Stomach smooth muscle (tissue), 2 donors: ENCODE data around the gene R3HDM2.
"Not testable (repeated sequence)": the region's sequence is repeated elsewhere in the genome, so short reads cannot be mapped to it uniquely, and the experiment has no call there.

Experiments used
- H3K27ac ChIP-seq: one replicate; pipeline ENCODE4 v1.7.0; 2013; ENCODE audit warnings: mild to moderate bottlenecking, low read length, inconsistent platforms
- H3K27me3 ChIP-seq, 2 donors: one replicate each; pipeline ENCODE4 v1.7.0; 2013; ENCODE audit warnings: low read length in 2 of 2; ENCODE audit not compliant: insufficient read depth in 2 of 2, control insufficient read depth in 1 of 2
- H3K36me3 ChIP-seq, 2 donors: one replicate each; pipeline ENCODE4 v1.7.0; 2013; ENCODE audit warnings: low read length in 2 of 2; ENCODE audit not compliant: control insufficient read depth in 2 of 2, insufficient read depth in 2 of 2
- H3K4me1 ChIP-seq: one replicate; pipeline ENCODE4 v1.7.0; 2013; ENCODE audit warnings: low read length; ENCODE audit not compliant: control insufficient read depth, insufficient read depth
- H3K4me3 ChIP-seq, 2 donors: one replicate each; pipeline ENCODE4 v1.7.0; 2013; ENCODE audit warnings: low read length in 2 of 2
- H3K9ac ChIP-seq, 2 donors: one replicate each; pipeline ENCODE4 v1.7.0; 2013; ENCODE audit warnings: low read length in 2 of 2, mild to moderate bottlenecking in 1 of 2
- H3K9me3 ChIP-seq, 2 donors: one replicate each; pipeline ENCODE4 v1.7.0; 2013; ENCODE audit warnings: low read length in 2 of 2; ENCODE audit not compliant: control insufficient read depth in 2 of 2
- donor health status: healthy.
- donor health status: Pancreatic carcinoma.

The R3HDM2 gene

GRCh38 chr12:57347284-57347683 lies 83.6 kb downstream of the R3HDM2 start:
- H3K4me1 ChIP-seq = peaks cover 3% of the 10 kb centered on the region
- no peak overlapping the region for H3K9ac ChIP-seq
- no peak overlapping the region for H3K4me3 ChIP-seq
- H3K9me3 ChIP-seq = no peaks in the 10 kb centered on the region
- H3K27ac ChIP-seq = no peak overlapping the region
- no peaks in the 10 kb centered on the region for H3K27me3 ChIP-seq
- no peaks in the 10 kb centered on the region for H3K36me3 ChIP-seq

- H3K27ac ChIP-seq = no peak overlapping the region
- peaks cover 13% of the 10 kb centered on the region for H3K4me1 ChIP-seq
Observed at GRCh38 chr12:57343703-57344378, 87.0 kb downstream of the R3HDM2 start.

GRCh38 chr12:57342207-57342691 lies 88.6 kb downstream of the R3HDM2 start:
- no peaks in the 10 kb centered on the region for H3K27me3 ChIP-seq
- no peak overlapping the region for H3K4me3 ChIP-seq
- no peaks in the 10 kb centered on the region for H3K36me3 ChIP-seq
- peaks cover 13% of the 10 kb centered on the region for H3K4me1 ChIP-seq
- no peak overlapping the region for H3K27ac ChIP-seq
- no peaks in the 10 kb centered on the region for H3K9me3 ChIP-seq
- no peak overlapping the region for H3K9ac ChIP-seq

More at GRCh38 chr12:57343703-57344378, 87.0 kb downstream of the R3HDM2 start:
- Histone ChIP-seq H3K4me3 (no peak overlapping the region), H3K36me3 (no peaks in the 10 kb centered on the region), H3K9ac (no peak overlapping the region), H3K27me3 (no peaks in the 10 kb centered on the region), H3K9me3 (no peaks in the 10 kb centered on the region)

- Histone ChIP-seq H3K4me1 (peaks cover 13% of the 10 kb centered on the region), H3K9me3 (no peaks in the 10 kb centered on the region), H3K36me3 (no peaks in the 10 kb centered on the region), H3K4me3 (no peak overlapping the region), H3K27ac (no peak overlapping the region), H3K27me3 (no peaks in the 10 kb centered on the region), H3K9ac (no peak overlapping the region)
Observed at GRCh38 chr12:57341275-57341990, 89.4 kb downstream of the R3HDM2 start.

GRCh38 chr12:57340104-57340503 lies 90.7 kb downstream of the R3HDM2 start:
- Histone ChIP-seq H3K4me1 (peaks cover 13% of the 10 kb centered on the region), H3K9me3 (no peaks in the 10 kb centered on the region), H3K4me3 (no peak overlapping the region), H3K9ac (no peak overlapping the region), H3K27ac (no peak overlapping the region), H3K27me3 (no peaks in the 10 kb centered on the region), H3K36me3 (no peaks in the 10 kb centered on the region)

GRCh38 chr12:57336299-57336698 lies 94.5 kb downstream of the R3HDM2 start:
- not testable (repeated sequence) for H3K27me3 ChIP-seq, H3K9ac ChIP-seq, H3K36me3 ChIP-seq, H3K4me3 ChIP-seq, H3K27ac ChIP-seq, H3K4me1 ChIP-seq, H3K9me3 ChIP-seq

GRCh38 chr12:57334219-57334618 lies 96.6 kb downstream of the R3HDM2 start:
- H3K4me1 ChIP-seq = no peaks in the 10 kb centered on the region
- no peaks in the 10 kb centered on the region for H3K27me3 ChIP-seq
- H3K36me3 ChIP-seq = no peaks in the 10 kb centered on the region
- H3K27ac ChIP-seq = no peak overlapping the region
- H3K9me3 ChIP-seq = no peaks in the 10 kb centered on the region
- no peak overlapping the region for H3K9ac ChIP-seq
- no peak overlapping the region for H3K4me3 ChIP-seq

GRCh38 chr12:57332646-57333312 lies 98.1 kb downstream of the R3HDM2 start:
- H3K4me1 ChIP-seq = no peaks in the 10 kb centered on the region
- no peaks in the 10 kb centered on the region for H3K9me3 ChIP-seq
- H3K4me3 ChIP-seq = no peak overlapping the region

GRCh38 chr12:57330992-57331391 lies 99.9 kb downstream of the R3HDM2 start:
- Histone ChIP-seq H3K27me3 (no peaks in the 10 kb centered on the region), H3K9me3 (no peaks in the 10 kb centered on the region), H3K27ac (no peak overlapping the region), H3K9ac (no peak overlapping the region), H3K4me3 (no peak overlapping the region), H3K4me1 (no peaks in the 10 kb centered on the region), H3K36me3 (no peaks in the 10 kb centered on the region)

More at GRCh38 chr12:57332646-57333312, 98.1 kb downstream of the R3HDM2 start:
- Histone ChIP-seq H3K36me3 (no peaks in the 10 kb centered on the region), H3K27me3 (no peaks in the 10 kb centered on the region), H3K9ac (no peak overlapping the region), H3K27ac (no peak overlapping the region)

GRCh38 chr12:57329219-57329618 lies 101.6 kb downstream of the R3HDM2 start:
- no peaks in the 10 kb centered on the region for H3K4me1 ChIP-seq
- H3K36me3 ChIP-seq = no peaks in the 10 kb centered on the region
- H3K4me3 ChIP-seq = no peak overlapping the region
- H3K27ac ChIP-seq = no peak overlapping the region
- no peaks in the 10 kb centered on the region for H3K9me3 ChIP-seq
- H3K9ac ChIP-seq = no peak overlapping the region
- H3K27me3 ChIP-seq = no peaks in the 10 kb centered on the region
